ENCODE measurements around the gene SKAP2.

- TF ChIP-seq CEBPB (IDR thresholded peaks at IDR 0.05; ENCODE audit: low read depth, low read length) (0 out of 2 replicates have a peak, but pooled peaks have one; percentile 19), CTCF (conservative IDR thresholded peaks at IDR 0.05; ENCODE audit: low read depth, low read length) (peak; percentile 64), USF2 (IDR thresholded peaks at IDR 0.05; ENCODE audit: low read depth, low read length) (no peak), MAZ (IDR thresholded peaks at IDR 0.05; ENCODE audit: borderline replicate concordance, low read depth, low read length) (no peak), RFX5 (IDR thresholded peaks at IDR 0.05; ENCODE audit: low read depth, low read length) (no peak), MXI1 (IDR thresholded peaks at IDR 0.05; ENCODE audit: borderline replicate concordance, low read depth, low read length) (no peak), POLR2A (IDR thresholded peaks at IDR 0.05; ENCODE audit: low read depth, low read length) (no peak), RAD21 (IDR thresholded peaks at IDR 0.05; ENCODE audit: low read length) (peak; percentile 61), ELK1 (IDR thresholded peaks at IDR 0.05; ENCODE audit: borderline replicate concordance, low read depth, low read length) (no peak), SMC3 (IDR thresholded peaks at IDR 0.05; ENCODE audit: low read depth, low read length) (peak; percentile 53; the same call in 1 of the 2 replicates), CHD1 (IDR thresholded peaks at IDR 0.05; ENCODE audit: low read depth, low read length) (no peak), MAFK (IDR thresholded peaks at IDR 0.05; ENCODE audit: low read depth, low read length) (no peak)
Measured at GRCh38 chr7:26686448-26686981, 177.9 kb downstream of the SKAP2 start.
